Measurements from ENCODE around the gene SKP1.

DNA sequence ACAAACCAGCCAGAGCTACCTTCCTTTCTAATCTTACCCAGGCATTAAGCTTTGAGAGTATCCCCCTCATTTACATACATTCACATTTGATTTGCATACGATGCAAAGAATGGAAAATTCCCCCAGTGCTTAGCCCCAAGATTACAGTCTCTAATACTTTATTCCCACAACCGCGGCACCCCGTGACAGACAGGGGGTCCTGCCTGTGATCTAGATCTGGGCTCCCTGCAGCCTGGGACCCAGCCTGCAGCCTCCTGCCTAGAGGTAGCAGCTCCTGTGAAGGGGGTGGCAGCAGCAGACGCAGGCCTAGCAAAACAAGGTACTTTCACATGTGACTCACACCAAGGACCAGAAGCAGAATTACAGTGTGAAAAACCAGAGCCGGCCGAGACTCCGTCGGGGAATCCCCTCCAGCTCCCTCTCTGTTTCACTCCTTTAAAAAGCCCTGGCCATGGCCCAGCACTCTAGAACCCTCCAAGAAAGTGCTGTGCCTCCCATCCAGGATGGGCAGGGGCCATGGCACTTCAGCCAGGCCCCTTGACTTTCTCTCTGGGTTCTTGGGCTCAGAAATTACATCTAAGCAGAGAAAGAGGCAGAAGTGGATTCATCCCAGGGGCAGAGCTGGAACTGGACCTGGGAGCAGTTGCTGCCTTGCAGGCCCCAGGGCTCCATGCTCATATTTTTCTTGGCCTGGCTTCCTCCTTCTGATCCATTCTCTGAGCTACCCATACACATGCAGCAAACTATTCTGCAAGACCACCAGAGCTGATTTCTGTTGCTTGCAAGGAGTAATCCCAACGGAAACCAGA lies 76.3 kb downstream of the SKP1 start:
- TF ChIP-seq, protein P1, sequence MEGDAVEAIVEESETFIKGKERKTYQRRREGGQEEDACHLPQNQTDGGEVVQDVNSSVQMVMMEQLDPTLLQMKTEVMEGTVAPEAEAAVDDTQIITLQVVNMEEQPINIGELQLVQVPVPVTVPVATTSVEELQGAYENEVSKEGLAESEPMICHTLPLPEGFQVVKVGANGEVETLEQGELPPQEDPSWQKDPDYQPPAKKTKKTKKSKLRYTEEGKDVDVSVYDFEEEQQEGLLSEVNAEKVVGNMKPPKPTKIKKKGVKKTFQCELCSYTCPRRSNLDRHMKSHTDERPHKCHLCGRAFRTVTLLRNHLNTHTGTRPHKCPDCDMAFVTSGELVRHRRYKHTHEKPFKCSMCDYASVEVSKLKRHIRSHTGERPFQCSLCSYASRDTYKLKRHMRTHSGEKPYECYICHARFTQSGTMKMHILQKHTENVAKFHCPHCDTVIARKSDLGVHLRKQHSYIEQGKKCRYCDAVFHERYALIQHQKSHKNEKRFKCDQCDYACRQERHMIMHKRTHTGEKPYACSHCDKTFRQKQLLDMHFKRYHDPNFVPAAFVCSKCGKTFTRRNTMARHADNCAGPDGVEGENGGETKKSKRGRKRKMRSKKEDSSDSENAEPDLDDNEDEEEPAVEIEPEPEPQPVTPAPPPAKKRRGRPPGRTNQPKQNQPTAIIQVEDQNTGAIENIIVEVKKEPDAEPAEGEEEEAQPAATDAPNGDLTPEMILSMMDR (IDR thresholded peaks at IDR 0.05; ENCODE audit: low read depth, low read length, missing input control) = no peak
- no peak for TF ChIP-seq TAF1 (conservative IDR thresholded peaks at IDR 0.05)
- TF ChIP-seq REST (IDR thresholded peaks at IDR 0.05) = no peak
- TF ChIP-seq GABPA (IDR thresholded peaks at IDR 0.05 in 1 of 2, conservative IDR thresholded peaks at IDR 0.05 in 1 of 2) = no peak
- no peak for TF ChIP-seq ATF3 (IDR thresholded peaks at IDR 0.05)
- TF ChIP-seq EGR1 (IDR thresholded peaks at IDR 0.05; ENCODE audit: low read depth in 2 of 2) = no peak
- TF ChIP-seq YY1 (IDR thresholded peaks at IDR 0.05) = no peak
- TF ChIP-seq HNF4A (conservative IDR thresholded peaks at IDR 0.05) = no peak
- TF ChIP-seq, protein P2, sequence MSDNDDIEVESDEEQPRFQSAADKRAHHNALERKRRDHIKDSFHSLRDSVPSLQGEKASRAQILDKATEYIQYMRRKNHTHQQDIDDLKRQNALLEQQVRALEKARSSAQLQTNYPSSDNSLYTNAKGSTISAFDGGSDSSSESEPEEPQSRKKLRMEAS (IDR thresholded peaks at IDR 0.05) = no peak
- no peak for TF ChIP-seq HNF4G (IDR thresholded peaks at IDR 0.05)
- TF ChIP-seq ZBTB33 (IDR thresholded peaks at IDR 0.05) = no peak
- no peak for TF ChIP-seq JUND (IDR thresholded peaks at IDR 0.05)
- no peak for TF ChIP-seq RAD21 (IDR thresholded peaks at IDR 0.05)
- TF ChIP-seq SP1 (IDR thresholded peaks at IDR 0.05) = no peak

Measured in liver (tissue), 3 donors.